ENCODE measurements around the gene AUTS2. TPM values are rescaled to one million over a fixed set of nuclear protein-coding genes. Genes with fewer than 3 reads are reported as not detected.

The AUTS2 gene
- total and polyA plus RNA-seq, 2 experiments from 2014 or later, result 32.0 to 91.0 TPM

GRCh38 chr7:69946901-69947300 is 348.6 kb downstream of the AUTS2 start (continued):
- no peak for TF ChIP-seq ZNF462 (CRISPR knock-in tag; IDR thresholded peaks at IDR 0.05)
- no peak for TF ChIP-seq JUNB (IDR thresholded peaks at IDR 0.05; ENCODE audit: unreplicated experiment)
- no peak for TF ChIP-seq CTCF (conservative IDR thresholded peaks at IDR 0.05; ENCODE audit: low read depth in 2 of 2)
- no peak for TF ChIP-seq REST (IDR thresholded peaks at IDR 0.05; ENCODE audit: unreplicated experiment)
- no peak for TF ChIP-seq EZH2phosphoT487 (IDR thresholded peaks at IDR 0.05; ENCODE audit: unreplicated experiment)

Data from GM23338 (cell line).